H1 (cell line): ENCODE measurements around the gene VOPP1. TPM values are rescaled to one million over a fixed set of nuclear protein-coding genes. Genes with fewer than 3 reads are reported as not detected.

ENCODE experiments used
- CBX8 ChIP-seq: fragments of 300-800, 300-1000 bp; sonication (generic); IDR thresholded peaks from 2 replicates; pipeline ENCODE4 v1.7.1; 2016; ENCODE audit warnings: low read depth, low read length, borderline replicate concordance
- CHD7 ChIP-seq: fragments of 300-600 bp; sonication (generic); IDR thresholded peaks from 2 replicates; pipeline ENCODE4 v1.7.1; 2012; ENCODE audit warnings: low read length, moderate library complexity, mild to moderate bottlenecking, inconsistent platforms; ENCODE audit not compliant: insufficient replicate concordance
- CTCF ChIP-seq, 3 experiments: IDR thresholded peaks; 1 replicate in 2 of 3; 2 replicates in 1 of 3; pipeline versions ENCODE4 v1.5.1 to v1.6.1; 2011; ENCODE audit warnings: low read length in 3 of 3, mild to moderate bottlenecking in 3 of 3, inconsistent platforms in 2 of 3, low read depth in 1 of 3, moderate library complexity in 1 of 3; ENCODE audit not compliant: insufficient read depth in 1 of 3; ENCODE audit errors: control extremely low read depth in 1 of 3
- EP300 ChIP-seq, 2 experiments: IDR thresholded peaks; 1 replicate in 1 of 2; 2 replicates in 1 of 2; pipeline ENCODE4 v1.6.1; 2011 to 2012; ENCODE audit warnings: low read depth in 2 of 2, low read length in 2 of 2, mild to moderate bottlenecking in 2 of 2, borderline replicate concordance in 1 of 2, inconsistent platforms in 1 of 2, moderate library complexity in 1 of 2
- HDAC6 ChIP-seq: IDR thresholded peaks from one replicate; pipeline ENCODE4 v1.7.1; 2012; ENCODE audit warnings: low read depth, mild to moderate bottlenecking, inconsistent platforms, low read length, moderate library complexity
- RAD21 ChIP-seq, 2 experiments: IDR thresholded peaks in 1 of 2; conservative IDR thresholded peaks in 1 of 2; 2 replicates each; pipeline ENCODE4 v1.6.1; 2011; ENCODE audit warnings: low read depth in 2 of 2, low read length in 2 of 2, improper control_type of control experiment in 1 of 2, inconsistent platforms in 1 of 2, mild to moderate bottlenecking in 1 of 2, moderate library complexity in 1 of 2
- SIRT6 ChIP-seq: IDR thresholded peaks from one replicate; pipeline ENCODE4 v1.7.1; 2012; ENCODE audit warnings: low read length, inconsistent platforms
- SP1 ChIP-seq: IDR thresholded peaks from 2 replicates; pipeline ENCODE4 v1.6.1; 2011; ENCODE audit warnings: low read depth, low read length
- SP4 ChIP-seq: IDR thresholded peaks from 2 replicates; pipeline ENCODE4 v1.6.1; 2012; ENCODE audit warnings: low read length, inconsistent platforms
- polyA plus RNA-seq, 7 experiments: library from polyadenylated mRNA; depleted of rRNA in 3 of 7; stranded (reverse) in 5 of 7; unstranded in 2 of 7; fragments of >200 nt in 5 of 7; fragments of 200-250 nt in 2 of 7; gene quantifications; 1 replicate in 5 of 7; 2 replicates in 1 of 7; 4 replicates in 1 of 7; pipeline versions ENCODE4 v1.2.1 to v1.2.3, GENCODE V29; 2011 to 2013; ENCODE audit warnings: missing spikeins in 2 of 7, mixed read lengths in 2 of 7
- total RNA-seq: library from RNA; stranded (reverse); fragmentation: NEBNext Ultra II Directional; extraction: Animal tissue kit (Norgen Biotek cat#: 25700); gene quantifications from 2 replicates; pipeline ENCODE4 v1.2.1, GENCODE V29; 2021

Gene VOPP1
- total and polyA plus RNA-seq, 2 of the 8 experiments (the other 6 are each of a cell fraction or from before 2014, with no cell fraction given): 44.7 to 83.0 TPM

- no peak for TF ChIP-seq CHD7
- no peak for TF ChIP-seq HDAC6
- TF ChIP-seq CTCF (IDR thresholded peaks at IDR 0.05; ENCODE audit: control extremely low read depth in 1 of 3, insufficient read depth in 1 of 3, low read depth in 1 of 3, low read length in 3 of 3): no peak
- TF ChIP-seq CBX8: no peak
- TF ChIP-seq SP1: no peak
- TF ChIP-seq SIRT6: no peak
- TF ChIP-seq RAD21 (IDR thresholded peaks at IDR 0.05 in 1 of 2, conservative IDR thresholded peaks at IDR 0.05 in 1 of 2; ENCODE audit: low read depth in 2 of 2, low read length in 2 of 2): no peak
- no peak for TF ChIP-seq SP4
- no peak for TF ChIP-seq EP300 (IDR thresholded peaks at IDR 0.05; ENCODE audit: borderline replicate concordance in 1 of 2, low read depth in 2 of 2, low read length in 2 of 2)
Observed at GRCh38 chr7:55593172-55593514, 20.8 kb upstream of the VOPP1 start (continued).
